Measurements from ENCODE around the gene RGPD8. TPM values are rescaled to one million over a fixed set of nuclear protein-coding genes. Genes with fewer than 3 reads are reported as not detected.

Gene RGPD8
- total RNA-seq, 2 donors from 2014 or later: 17.1 to 42.7 TPM

GRCh38 chr2:112332123-112332696, 101.2 kb downstream of the RGPD8 start:
- Mint-ChIP-seq H3K4me1 (no peaks in the 10 kb centered on the region), H3K36me3 (ENCODE audit: low read depth) (peaks cover 24% of the 10 kb centered on the region), H3K27me3 (ENCODE audit: insufficient read depth) (no peaks in the 10 kb centered on the region), H3K4me3 (no peak overlapping the region), H3K9me3 (peaks cover 8% of the 10 kb centered on the region), H3K27ac (no peak overlapping the region)
- H3K36me3 ChIP-seq (ENCODE audit: control insufficient read depth, insufficient read depth, low read length): no peaks in the 10 kb centered on the region
- no peak overlapping the region for H3K9ac ChIP-seq (ENCODE audit: extremely low read depth, low read length, poor library complexity, severe bottlenecking)
- H3K27me3 ChIP-seq (ENCODE audit: control insufficient read depth, insufficient read depth, low read length, poor library complexity, severe bottlenecking): no peaks in the 10 kb centered on the region
- no peaks in the 10 kb centered on the region for H3K9me3 ChIP-seq (ENCODE audit: control insufficient read depth, low read length)
- H3K27ac ChIP-seq (ENCODE audit: low read depth, low read length): no peak overlapping the region
- no peaks in the 10 kb centered on the region for H3K4me1 ChIP-seq (ENCODE audit: control insufficient read depth, insufficient read depth, low read length)
- no peak for TF ChIP-seq CTCF (conservative IDR thresholded peaks at IDR 0.05)
- no peak for DNase-seq
- no peak overlapping the region for H3K4me3 ChIP-seq (ENCODE audit: low read length)
- 89 to 90% methylated on average over 5 of the region's 5 CpGs for WGBS, 2 experiments (ENCODE audit: insufficient coverage in 1 of 2, insufficient read length in 1 of 2)

- H3K27ac Mint-ChIP-seq: no peak overlapping the region
- H3K27ac ChIP-seq (ENCODE audit: low read depth, low read length): no peak overlapping the region
- no peaks in the 10 kb centered on the region for H3K27me3 Mint-ChIP-seq (ENCODE audit: insufficient read depth)
- H3K36me3 Mint-ChIP-seq (ENCODE audit: low read depth): peaks cover 15% of the 10 kb centered on the region
- H3K36me3 ChIP-seq (ENCODE audit: control insufficient read depth, insufficient read depth, low read length): peaks cover 4% of the 10 kb centered on the region
- no peaks in the 10 kb centered on the region for H3K27me3 ChIP-seq (ENCODE audit: control insufficient read depth, insufficient read depth, low read length, poor library complexity, severe bottlenecking)
- H3K4me3 Mint-ChIP-seq: no peak overlapping the region
- H3K9ac ChIP-seq (ENCODE audit: extremely low read depth, low read length, poor library complexity, severe bottlenecking): no peak overlapping the region
- TF ChIP-seq CTCF (conservative IDR thresholded peaks at IDR 0.05): no peak
- H3K9me3 ChIP-seq (ENCODE audit: control insufficient read depth, low read length): no peaks in the 10 kb centered on the region
- H3K4me1 ChIP-seq (ENCODE audit: control insufficient read depth, insufficient read depth, low read length): peaks cover 2% of the 10 kb centered on the region
- H3K4me1 Mint-ChIP-seq: peaks cover 12% of the 10 kb centered on the region
- 81 to 100% methylated on average over 2 to 3 of the region's 3 CpGs for WGBS, 2 experiments (ENCODE audit: insufficient coverage in 1 of 2, insufficient read length in 1 of 2)
- H3K4me3 ChIP-seq (ENCODE audit: low read length): no peak overlapping the region
- DNase-seq: peak; percentile 57
- H3K9me3 Mint-ChIP-seq: peaks cover 8% of the 10 kb centered on the region
Observed at GRCh38 chr2:112322919-112323318, 110.5 kb downstream of the RGPD8 start.

GRCh38 chr2:112321375-112322320, 111.8 kb downstream of the RGPD8 start:
- Histone ChIP-seq H3K4me1 (ENCODE audit: control insufficient read depth, insufficient read depth, low read length) (peaks cover 2% of the 10 kb centered on the region), H3K9me3 (ENCODE audit: control insufficient read depth, low read length) (no peaks in the 10 kb centered on the region), H3K27me3 (ENCODE audit: control insufficient read depth, insufficient read depth, low read length, poor library complexity, severe bottlenecking) (no peaks in the 10 kb centered on the region), H3K4me3 (ENCODE audit: low read length) (no peak overlapping the region), H3K36me3 (ENCODE audit: control insufficient read depth, insufficient read depth, low read length) (peaks cover 4% of the 10 kb centered on the region), H3K27ac (ENCODE audit: low read depth, low read length) (no peak overlapping the region), H3K9ac (ENCODE audit: extremely low read depth, low read length, poor library complexity, severe bottlenecking) (no peak overlapping the region)
- TF ChIP-seq CTCF (conservative IDR thresholded peaks at IDR 0.05): no peak
- Mint-ChIP-seq H3K27ac (no peak overlapping the region), H3K9me3 (no peaks in the 10 kb centered on the region), H3K4me3 (no peak overlapping the region), H3K36me3 (ENCODE audit: low read depth) (peaks cover 3% of the 10 kb centered on the region), H3K27me3 (ENCODE audit: insufficient read depth) (no peaks in the 10 kb centered on the region), H3K4me1 (peaks cover 12% of the 10 kb centered on the region)
- 75 to 97% methylated on average over 1 to 3 of the region's 3 CpGs for WGBS, 2 experiments (ENCODE audit: insufficient coverage in 1 of 2, insufficient read length in 1 of 2)
- DNase-seq: no peak

Other genes starting within 250 kb of the RGPD8 start
- 10 to 100 TPM in 1 of 2 donors, 1 to 10 TPM in 1; 8.3 to 10.6 TPM for gene ZC3H8, start 178.6 kb downstream of the RGPD8 start, total RNA-seq
- 10 to 100 TPM in 1 of 2 donors, 1 to 10 TPM in 1; 8.0 to 21.5 TPM for gene ZC3H6, start 158.0 kb downstream of the RGPD8 start, total RNA-seq
- gene TTL, start 48.5 kb upstream of the RGPD8 start, total RNA-seq: 10 to 100 TPM; 61.1 to 89.6 TPM
- 10 to 100 TPM; 25.6 to 31.9 TPM for gene POLR1B, start 108.8 kb upstream of the RGPD8 start, total RNA-seq
- gene CHCHD5, start 151.0 kb upstream of the RGPD8 start, total RNA-seq: 10 to 100 TPM; 39.1 to 48.2 TPM
- 10 to 100 TPM; 67.3 to 86.7 TPM for gene SLC20A1, start 212.3 kb upstream of the RGPD8 start, total RNA-seq